Memory B cell (primary cell): ENCODE measurements around the gene CH25H.

Experiments
- ATAC-seq: fragments of 150-1000 bp; cut with Tn5 transposase; 2 replicates; pipeline ENCODE4 v1.10.0; 2021; ENCODE audit warnings: low read depth, mild to moderate bottlenecking, moderate library complexity
- DNase-seq, 2 donors: peaks; one replicate each; pipeline ENCODE4 v3.0.0; 2022; ENCODE audit warnings: low spot score in 2 of 2
- H3K27ac Mint-ChIP-seq: one replicate; pipeline ENCODE4 v1.8.0; 2022; ENCODE audit warnings: mild to moderate bottlenecking, moderate library complexity, mixed read lengths
- H3K27me3 Mint-ChIP-seq: one replicate; pipeline ENCODE4 v1.8.0; 2022; ENCODE audit warnings: mixed read lengths
- H3K36me3 Mint-ChIP-seq: one replicate; pipeline ENCODE4 v1.8.0; 2022; ENCODE audit warnings: mild to moderate bottlenecking, mixed read lengths
- H3K4me1 Mint-ChIP-seq: one replicate; pipeline ENCODE4 v1.8.0; 2022; ENCODE audit warnings: mixed read lengths
- H3K4me3 Mint-ChIP-seq: one replicate; pipeline ENCODE4 v1.8.0; 2022; ENCODE audit warnings: mild to moderate bottlenecking, moderate library complexity, mixed read lengths
- H3K9me3 Mint-ChIP-seq: one replicate; pipeline ENCODE4 v1.8.0; 2022; ENCODE audit warnings: mixed read lengths

The CH25H gene

DNA sequence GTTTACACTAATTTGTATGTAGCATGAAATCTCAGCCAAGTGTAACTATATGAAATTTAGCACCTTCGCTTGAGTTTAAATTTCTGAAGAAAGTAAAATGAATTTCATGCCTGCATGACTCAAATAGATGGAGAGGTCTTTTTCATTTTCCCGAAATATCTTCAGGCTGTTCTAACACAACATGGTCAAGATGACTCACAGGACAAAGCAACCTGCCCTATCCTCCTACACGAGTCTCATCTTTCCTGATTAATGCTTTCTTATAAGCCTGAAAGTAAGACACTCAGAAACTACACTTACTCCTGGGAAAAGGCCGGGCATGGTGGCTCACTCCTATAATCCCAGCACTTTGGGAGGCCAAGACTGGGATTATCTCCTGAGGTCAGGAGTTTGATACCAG lies 41.2 kb downstream of the CH25H start:
- Mint-ChIP-seq H3K27ac (no peak overlapping the region), H3K4me1 (peaks cover 13% of the 10 kb centered on the region), H3K4me3 (no peak overlapping the region), H3K27me3 (peaks cover 5% of the 10 kb centered on the region), H3K9me3 (no peaks in the 10 kb centered on the region), H3K36me3 (no peaks in the 10 kb centered on the region)
- ATAC-seq (no peak), DNase-seq (no peak)

GRCh38 chr10:89164920-89165319 lies 42.2 kb downstream of the CH25H start:
- no peaks in the 10 kb centered on the region for H3K36me3 Mint-ChIP-seq
- no peak overlapping the region for H3K4me3 Mint-ChIP-seq
- ATAC-seq: no peak
- no peak overlapping the region for H3K27ac Mint-ChIP-seq
- no peaks in the 10 kb centered on the region for H3K9me3 Mint-ChIP-seq
- peaks cover 5% of the 10 kb centered on the region for H3K27me3 Mint-ChIP-seq
- peaks cover 13% of the 10 kb centered on the region for H3K4me1 Mint-ChIP-seq
- DNase-seq: no peak

DNA sequence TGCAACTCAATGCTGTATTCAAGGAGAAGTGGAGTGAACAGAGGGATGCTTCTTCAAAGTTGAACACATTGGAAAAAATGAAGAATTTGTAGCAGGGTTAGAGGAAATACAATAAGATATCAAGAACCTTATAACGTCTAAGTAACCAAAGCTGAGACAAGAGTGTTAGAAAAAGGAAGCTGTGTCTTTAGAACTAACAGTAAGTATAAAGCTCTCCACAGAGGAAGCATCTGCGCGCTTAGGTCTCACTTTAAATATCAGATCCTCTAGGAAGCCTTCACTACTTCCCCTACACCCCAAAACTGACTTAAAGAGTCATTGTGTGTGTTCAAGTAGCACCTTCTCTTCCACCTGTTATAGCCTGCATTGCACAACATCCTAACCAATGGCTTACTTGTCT lies 43.0 kb downstream of the CH25H start:
- Mint-ChIP-seq H3K27ac (peak overlapping the region; percentile 58), H3K27me3 (peaks cover 5% of the 10 kb centered on the region), H3K4me3 (peak overlapping the region; percentile 72), H3K36me3 (no peaks in the 10 kb centered on the region), H3K9me3 (no peaks in the 10 kb centered on the region), H3K4me1 (peaks cover 13% of the 10 kb centered on the region)
- peak; percentile 63 for ATAC-seq
- DNase-seq: no peak

DNA sequence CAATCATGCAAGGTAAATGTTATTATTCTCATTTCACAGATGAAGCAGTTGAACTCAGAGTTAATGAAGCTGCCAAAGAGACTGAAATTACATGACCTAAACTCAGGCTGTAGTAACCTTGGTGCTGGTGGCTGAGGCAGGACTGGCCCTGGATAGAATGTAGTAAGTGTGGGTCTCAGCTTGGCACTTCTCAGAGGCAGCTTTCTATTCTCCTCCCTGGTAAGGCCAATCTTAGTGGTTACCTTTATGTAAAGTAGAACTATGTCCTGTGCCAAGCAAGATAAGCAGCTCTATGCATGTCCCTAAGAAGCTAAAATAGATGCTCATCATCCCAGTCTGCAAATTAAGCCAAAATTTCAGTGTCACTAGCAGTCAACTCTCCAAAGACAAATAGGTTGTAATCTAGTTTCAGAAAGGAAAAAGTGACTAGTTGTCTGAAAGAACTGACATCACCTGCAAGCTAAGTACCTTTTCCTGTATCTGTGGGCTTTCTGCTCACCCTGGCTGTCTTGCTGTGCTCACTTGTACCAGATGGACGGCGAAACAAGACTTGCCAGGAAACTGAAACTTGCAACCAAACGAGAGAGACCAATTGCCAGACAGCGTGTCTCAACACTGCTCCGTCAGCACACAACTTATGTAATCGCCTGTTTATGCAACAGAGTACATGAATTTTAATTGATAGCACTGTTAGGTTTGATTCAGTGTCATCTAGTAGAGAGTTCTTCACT lies 43.7 kb downstream of the CH25H start:
- peak; percentile 87 for ATAC-seq
- no peaks in the 10 kb centered on the region for H3K36me3 Mint-ChIP-seq
- peaks cover 2% of the 10 kb centered on the region for H3K27me3 Mint-ChIP-seq
- peaks cover 13% of the 10 kb centered on the region for H3K4me1 Mint-ChIP-seq
- peak overlapping the region; percentile 58 for H3K27ac Mint-ChIP-seq
- DNase-seq: peak; percentile 3 to 16
- no peaks in the 10 kb centered on the region for H3K9me3 Mint-ChIP-seq
- H3K4me3 Mint-ChIP-seq: peak overlapping the region; percentile 72

DNA sequence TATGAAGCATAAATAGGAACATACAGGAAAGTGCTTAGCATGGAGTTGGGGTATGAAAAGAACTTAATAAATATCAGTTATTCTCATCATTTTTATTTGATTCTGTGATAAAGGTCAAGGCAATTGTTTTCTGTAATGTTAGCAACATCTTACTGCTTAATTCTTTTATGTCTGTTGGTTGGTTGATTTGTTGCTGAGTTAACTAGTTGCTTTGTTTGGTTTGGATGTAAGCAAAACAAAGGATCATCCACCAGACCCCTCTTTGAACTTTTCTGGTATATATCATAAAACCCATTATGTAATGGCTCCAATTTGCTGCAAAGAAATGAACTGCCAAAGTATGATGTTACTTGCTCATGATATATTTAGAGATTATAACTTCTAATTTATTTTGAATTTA lies 44.5 kb downstream of the CH25H start:
- H3K27ac Mint-ChIP-seq: no peak overlapping the region
- no peaks in the 10 kb centered on the region for H3K36me3 Mint-ChIP-seq
- ATAC-seq (no peak), DNase-seq (no peak)
- peaks cover 2% of the 10 kb centered on the region for H3K27me3 Mint-ChIP-seq
- H3K4me1 Mint-ChIP-seq: peaks cover 13% of the 10 kb centered on the region
- H3K4me3 Mint-ChIP-seq: no peak overlapping the region
- no peaks in the 10 kb centered on the region for H3K9me3 Mint-ChIP-seq

DNA sequence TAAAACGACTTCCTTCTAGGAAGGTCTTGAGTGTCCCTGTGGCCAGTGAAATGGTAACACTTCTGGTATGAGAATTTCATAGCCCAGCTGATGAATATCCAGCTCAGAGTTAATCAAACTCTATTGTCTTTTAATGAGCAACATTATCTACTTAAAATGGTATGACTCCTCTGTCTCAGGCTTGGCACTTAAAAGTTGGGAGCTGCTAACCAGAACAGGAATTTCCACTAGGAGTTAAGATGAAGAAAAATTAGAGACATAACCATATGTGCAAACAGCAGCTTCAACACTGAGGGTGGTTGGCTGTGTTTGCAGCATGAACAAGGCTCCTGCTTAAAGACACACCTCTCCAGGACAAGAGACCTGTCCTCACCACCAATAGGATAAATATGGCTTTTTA lies 46.8 kb downstream of the CH25H start:
- DNase-seq (no peak), ATAC-seq (no peak)
- peaks cover 5% of the 10 kb centered on the region for H3K27me3 Mint-ChIP-seq
- H3K36me3 Mint-ChIP-seq: no peaks in the 10 kb centered on the region
- H3K4me3 Mint-ChIP-seq: no peak overlapping the region
- H3K9me3 Mint-ChIP-seq: no peaks in the 10 kb centered on the region
- H3K4me1 Mint-ChIP-seq: peaks cover 25% of the 10 kb centered on the region
- H3K27ac Mint-ChIP-seq: no peak overlapping the region

- DNase-seq: no peak
- Mint-ChIP-seq H3K9me3 (no peaks in the 10 kb centered on the region), H3K27ac (no peak overlapping the region), H3K4me1 (peaks cover 28% of the 10 kb centered on the region), H3K36me3 (no peaks in the 10 kb centered on the region), H3K27me3 (peaks cover 8% of the 10 kb centered on the region), H3K4me3 (no peak overlapping the region)
- no peak for ATAC-seq
These were observed 47.4 kb downstream of the CH25H start for GRCh38 chr10:89159761-89160160.

- no peak for ATAC-seq
- H3K4me3 Mint-ChIP-seq: no peak overlapping the region
- H3K36me3 Mint-ChIP-seq: no peaks in the 10 kb centered on the region
- peaks cover 24% of the 10 kb centered on the region for H3K4me1 Mint-ChIP-seq
- H3K9me3 Mint-ChIP-seq: no peaks in the 10 kb centered on the region
- DNase-seq: no peak
- H3K27ac Mint-ChIP-seq: no peak overlapping the region
- H3K27me3 Mint-ChIP-seq: peaks cover 6% of the 10 kb centered on the region
These were observed 47.8 kb downstream of the CH25H start for GRCh38 chr10:89159316-89159715.

DNA sequence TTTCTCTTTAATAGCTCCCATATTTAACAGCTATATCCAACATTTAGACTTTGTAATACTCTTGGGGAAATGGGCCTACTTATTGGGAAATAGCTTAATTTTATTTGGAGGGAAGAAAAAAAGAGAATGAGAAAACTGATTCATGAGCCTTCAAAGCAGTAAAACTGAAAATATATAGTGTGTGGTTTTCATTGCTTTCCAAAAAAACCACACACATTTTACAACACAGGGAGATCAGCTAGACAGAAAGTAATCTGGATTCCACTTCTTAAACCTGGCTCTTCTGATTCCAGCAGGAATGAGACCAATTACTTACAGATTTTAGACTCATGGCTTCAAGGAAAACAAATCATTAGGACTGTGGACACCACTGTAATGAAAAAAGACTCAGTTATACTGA lies 48.7 kb downstream of the CH25H start:
- ATAC-seq: no peak
- Mint-ChIP-seq H3K36me3 (no peaks in the 10 kb centered on the region), H3K9me3 (no peaks in the 10 kb centered on the region), H3K4me3 (no peak overlapping the region), H3K27ac (no peak overlapping the region), H3K27me3 (peaks cover 6% of the 10 kb centered on the region), H3K4me1 (peaks cover 16% of the 10 kb centered on the region)
- no peak for DNase-seq

GRCh38 chr10:89156161-89156835 lies 50.8 kb downstream of the CH25H start:
- Mint-ChIP-seq H3K9me3 (no peaks in the 10 kb centered on the region), H3K27me3 (peaks cover 8% of the 10 kb centered on the region), H3K36me3 (no peaks in the 10 kb centered on the region), H3K4me3 (no peak overlapping the region), H3K4me1 (peaks cover 15% of the 10 kb centered on the region), H3K27ac (no peak overlapping the region)
- ATAC-seq (peak; percentile 78), DNase-seq (peak in 1 of 2 donors; percentile 9)
